ENCODE results near the gene ZMYND8.
"Not testable (repeated sequence)": the region's sequence is repeated elsewhere in the genome, so short reads cannot be mapped to it uniquely, and the experiment has no call there.

ZMYND8 gene

DNA sequence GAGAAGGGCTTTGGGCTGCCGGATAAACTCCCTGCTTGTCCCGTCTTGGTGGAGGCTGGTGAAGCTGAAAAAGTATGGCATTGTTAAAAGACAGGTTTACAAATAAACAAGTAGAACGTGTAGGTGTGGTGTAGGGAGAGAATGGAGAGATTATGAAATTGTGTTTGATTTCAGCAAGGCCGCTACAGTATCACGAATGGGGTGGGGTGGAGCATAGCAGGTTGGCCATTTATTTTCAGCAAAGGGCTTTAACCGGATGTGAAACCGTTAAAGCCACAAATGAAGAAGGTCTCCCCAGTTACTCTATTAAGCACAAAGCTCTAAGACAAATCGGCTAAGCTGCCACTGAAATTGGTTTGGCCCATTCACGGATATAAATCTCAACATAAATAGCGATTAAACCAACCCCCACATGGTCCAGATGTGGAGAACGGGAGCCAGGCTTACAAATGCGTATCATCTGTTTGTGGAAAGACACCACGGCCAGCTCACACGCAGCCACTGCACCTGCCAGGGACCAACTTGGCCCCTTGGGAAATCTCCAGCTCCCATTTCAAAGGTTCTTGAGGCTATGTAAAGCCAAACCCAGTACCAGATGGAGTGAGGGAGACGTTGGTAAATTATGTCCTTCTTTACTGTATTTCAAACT lies 94.0 kb downstream of the ZMYND8 start:
- no peak overlapping the region for H3K4me3 Mint-ChIP-seq
- peak overlapping the region; percentile 8 for H3K27ac Mint-ChIP-seq
- no peaks in the 10 kb centered on the region for H3K9me3 Mint-ChIP-seq
- H3K36me3 Mint-ChIP-seq (ENCODE audit: low read depth): peaks cover 87% of the 10 kb centered on the region
- no peaks in the 10 kb centered on the region for H3K27me3 Mint-ChIP-seq
- peaks cover 43% of the 10 kb centered on the region for H3K4me1 Mint-ChIP-seq (ENCODE audit: low read depth)
- DNase-seq: no peak

DNA sequence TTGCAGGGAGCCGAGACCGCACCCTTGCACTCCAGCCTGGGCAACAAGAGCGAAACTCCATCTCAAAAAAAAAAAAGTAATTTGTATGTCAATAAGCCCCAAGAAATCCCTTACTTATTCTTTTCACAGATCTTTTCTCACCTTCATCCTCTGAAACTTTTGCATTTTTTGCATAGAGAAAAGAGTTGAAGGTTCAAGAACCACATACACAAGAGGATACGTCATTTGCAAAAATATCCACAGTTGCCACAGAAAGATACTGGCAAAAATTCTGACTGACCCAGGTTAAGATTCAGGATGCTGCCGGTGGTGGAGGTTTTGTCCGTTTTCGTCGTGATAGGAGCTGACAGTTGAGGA lies 94.5 kb downstream of the ZMYND8 start:
- no peaks in the 10 kb centered on the region for H3K9me3 Mint-ChIP-seq
- no peaks in the 10 kb centered on the region for H3K27me3 Mint-ChIP-seq
- DNase-seq: no peak
- H3K4me1 Mint-ChIP-seq (ENCODE audit: low read depth): peaks cover 41% of the 10 kb centered on the region
- no peak overlapping the region for H3K4me3 Mint-ChIP-seq
- peaks cover 86% of the 10 kb centered on the region for H3K36me3 Mint-ChIP-seq (ENCODE audit: low read depth)
- peak overlapping the region; percentile 8 for H3K27ac Mint-ChIP-seq

- H3K4me1 Mint-ChIP-seq (ENCODE audit: low read depth): peaks cover 37% of the 10 kb centered on the region
- not testable (repeated sequence) for H3K27me3 Mint-ChIP-seq, H3K4me3 Mint-ChIP-seq, H3K27ac Mint-ChIP-seq, DNase-seq, H3K9me3 Mint-ChIP-seq
- H3K36me3 Mint-ChIP-seq (ENCODE audit: low read depth): peaks cover 87% of the 10 kb centered on the region
Measured at GRCh38 chr20:47261161-47261774, 95.2 kb downstream of the ZMYND8 start.

DNA sequence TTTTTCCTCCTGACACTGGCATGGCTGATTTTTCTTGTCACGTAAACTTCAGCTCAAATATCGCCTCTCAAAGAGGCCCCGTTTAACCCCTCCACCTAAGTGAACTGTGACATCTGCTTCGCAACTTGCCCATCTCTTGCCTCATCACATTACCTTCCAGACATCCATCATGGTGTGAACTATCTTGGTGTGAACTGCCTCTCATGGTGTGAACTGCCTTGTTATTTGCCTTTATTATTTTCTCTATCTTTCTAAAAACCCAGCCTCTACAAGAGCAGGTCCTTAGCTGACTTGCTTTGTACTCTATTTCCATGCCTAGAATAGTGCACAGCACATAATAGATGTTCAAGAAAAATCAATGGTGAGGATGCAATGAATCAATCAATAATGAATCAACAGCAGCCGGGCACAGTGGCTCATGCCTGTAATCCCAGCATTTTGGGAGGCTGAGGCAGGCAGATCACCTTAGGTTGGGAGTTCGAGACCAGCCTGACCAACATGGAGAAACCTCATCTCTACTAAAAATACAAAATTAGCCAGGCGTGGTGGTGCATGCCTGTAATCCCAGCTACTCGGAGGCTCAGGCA lies 95.9 kb downstream of the ZMYND8 start:
- not testable (repeated sequence) for H3K9me3 Mint-ChIP-seq, H3K4me3 Mint-ChIP-seq, DNase-seq, H3K27me3 Mint-ChIP-seq
- H3K4me1 Mint-ChIP-seq (ENCODE audit: low read depth): peaks cover 35% of the 10 kb centered on the region
- H3K27ac Mint-ChIP-seq: peak overlapping the region; percentile 79
- peaks cover 82% of the 10 kb centered on the region for H3K36me3 Mint-ChIP-seq (ENCODE audit: low read depth)

GRCh38 chr20:47258745-47259695 lies 97.5 kb downstream of the ZMYND8 start:
- no peak overlapping the region for H3K4me3 Mint-ChIP-seq
- peaks cover 35% of the 10 kb centered on the region for H3K4me1 Mint-ChIP-seq (ENCODE audit: low read depth)
- H3K27ac Mint-ChIP-seq: peak overlapping the region; percentile 90
- DNase-seq: no peak
- H3K27me3 Mint-ChIP-seq: no peaks in the 10 kb centered on the region
- H3K9me3 Mint-ChIP-seq: no peaks in the 10 kb centered on the region
- peaks cover 85% of the 10 kb centered on the region for H3K36me3 Mint-ChIP-seq (ENCODE audit: low read depth)

DNA sequence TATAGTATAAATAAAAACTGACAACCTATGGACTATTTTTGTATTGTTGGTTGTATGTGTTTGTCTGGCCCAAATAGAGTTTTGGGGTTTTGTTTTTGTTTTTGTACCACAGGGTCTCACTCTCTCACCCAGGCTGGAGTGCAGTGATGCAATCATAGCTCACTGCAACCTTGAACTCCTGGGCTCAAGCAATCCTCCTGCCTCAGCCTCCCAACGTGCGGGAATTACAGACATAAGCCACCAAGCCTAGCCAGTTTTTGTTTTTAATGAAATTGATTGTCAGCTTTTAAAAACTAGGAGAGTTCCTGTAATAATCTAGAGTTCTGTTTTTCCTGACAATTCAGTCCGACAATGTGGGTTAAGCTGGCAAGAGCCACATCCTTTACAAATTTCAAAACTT lies 98.7 kb downstream of the ZMYND8 start:
- peaks cover 85% of the 10 kb centered on the region for H3K36me3 Mint-ChIP-seq (ENCODE audit: low read depth)
- DNase-seq: no peak
- H3K27ac Mint-ChIP-seq: peak overlapping the region; percentile 90
- no peaks in the 10 kb centered on the region for H3K27me3 Mint-ChIP-seq
- H3K4me1 Mint-ChIP-seq (ENCODE audit: low read depth): peaks cover 35% of the 10 kb centered on the region
- no peak overlapping the region for H3K4me3 Mint-ChIP-seq
- no peaks in the 10 kb centered on the region for H3K9me3 Mint-ChIP-seq

- H3K4me3 Mint-ChIP-seq: no peak overlapping the region
- peaks cover 35% of the 10 kb centered on the region for H3K4me1 Mint-ChIP-seq (ENCODE audit: low read depth)
- peak overlapping the region; percentile 53 for H3K27ac Mint-ChIP-seq
- no peak for DNase-seq
- H3K9me3 Mint-ChIP-seq: no peaks in the 10 kb centered on the region
- H3K36me3 Mint-ChIP-seq (ENCODE audit: low read depth): peaks cover 84% of the 10 kb centered on the region
- H3K27me3 Mint-ChIP-seq: no peaks in the 10 kb centered on the region
Measured at GRCh38 chr20:47257256-47257655, 99.2 kb downstream of the ZMYND8 start.

- Mint-ChIP-seq H3K4me1 (ENCODE audit: low read depth) (peaks cover 33% of the 10 kb centered on the region), H3K36me3 (ENCODE audit: low read depth) (peaks cover 81% of the 10 kb centered on the region), H3K27ac (peak overlapping the region; percentile 53), H3K27me3 (no peaks in the 10 kb centered on the region), H3K4me3 (no peak overlapping the region), H3K9me3 (no peaks in the 10 kb centered on the region)
- no peak for DNase-seq
Measured at GRCh38 chr20:47256668-47257236, 99.7 kb downstream of the ZMYND8 start.

- Mint-ChIP-seq H3K36me3 (ENCODE audit: low read depth) (peaks cover 75% of the 10 kb centered on the region), H3K27ac (peak overlapping the region; percentile 54)
Measured at GRCh38 chr20:47253872-47254271, 102.6 kb downstream of the ZMYND8 start.

DNA sequence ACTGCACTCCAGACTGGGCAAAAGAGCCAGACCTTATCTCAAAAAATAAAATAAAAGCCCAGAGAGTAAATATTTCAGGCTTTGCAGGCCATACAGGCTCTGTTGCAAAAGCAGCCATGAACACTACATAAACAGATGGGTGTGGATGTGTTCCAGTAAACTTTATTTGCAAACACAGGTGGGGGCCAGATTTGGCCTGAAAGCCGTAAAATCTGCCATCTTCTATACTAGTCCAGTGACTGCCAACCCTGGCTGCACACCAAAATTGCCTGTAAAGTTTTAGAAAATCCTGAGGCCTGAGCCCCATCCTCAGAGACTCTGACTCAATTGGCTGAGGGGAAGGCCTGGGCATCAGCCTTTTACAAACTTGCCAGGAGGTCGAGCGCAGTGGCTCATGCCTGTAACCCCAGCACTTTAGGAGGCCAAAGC lies 103.6 kb downstream of the ZMYND8 start:
- no peaks in the 10 kb centered on the region for H3K9me3 Mint-ChIP-seq
- DNase-seq: no peak
- no peaks in the 10 kb centered on the region for H3K27me3 Mint-ChIP-seq
- H3K36me3 Mint-ChIP-seq (ENCODE audit: low read depth): peaks cover 75% of the 10 kb centered on the region
- no peak overlapping the region for H3K27ac Mint-ChIP-seq
- peaks cover 6% of the 10 kb centered on the region for H3K4me1 Mint-ChIP-seq (ENCODE audit: low read depth)
- H3K4me3 Mint-ChIP-seq: no peak overlapping the region

More at GRCh38 chr20:47253872-47254271, 102.6 kb downstream of the ZMYND8 start:
- no peaks in the 10 kb centered on the region for H3K9me3 Mint-ChIP-seq
- peaks cover 16% of the 10 kb centered on the region for H3K4me1 Mint-ChIP-seq (ENCODE audit: low read depth)
- H3K27me3 Mint-ChIP-seq: no peaks in the 10 kb centered on the region
- DNase-seq: no peak
- H3K4me3 Mint-ChIP-seq: no peak overlapping the region

DNA sequence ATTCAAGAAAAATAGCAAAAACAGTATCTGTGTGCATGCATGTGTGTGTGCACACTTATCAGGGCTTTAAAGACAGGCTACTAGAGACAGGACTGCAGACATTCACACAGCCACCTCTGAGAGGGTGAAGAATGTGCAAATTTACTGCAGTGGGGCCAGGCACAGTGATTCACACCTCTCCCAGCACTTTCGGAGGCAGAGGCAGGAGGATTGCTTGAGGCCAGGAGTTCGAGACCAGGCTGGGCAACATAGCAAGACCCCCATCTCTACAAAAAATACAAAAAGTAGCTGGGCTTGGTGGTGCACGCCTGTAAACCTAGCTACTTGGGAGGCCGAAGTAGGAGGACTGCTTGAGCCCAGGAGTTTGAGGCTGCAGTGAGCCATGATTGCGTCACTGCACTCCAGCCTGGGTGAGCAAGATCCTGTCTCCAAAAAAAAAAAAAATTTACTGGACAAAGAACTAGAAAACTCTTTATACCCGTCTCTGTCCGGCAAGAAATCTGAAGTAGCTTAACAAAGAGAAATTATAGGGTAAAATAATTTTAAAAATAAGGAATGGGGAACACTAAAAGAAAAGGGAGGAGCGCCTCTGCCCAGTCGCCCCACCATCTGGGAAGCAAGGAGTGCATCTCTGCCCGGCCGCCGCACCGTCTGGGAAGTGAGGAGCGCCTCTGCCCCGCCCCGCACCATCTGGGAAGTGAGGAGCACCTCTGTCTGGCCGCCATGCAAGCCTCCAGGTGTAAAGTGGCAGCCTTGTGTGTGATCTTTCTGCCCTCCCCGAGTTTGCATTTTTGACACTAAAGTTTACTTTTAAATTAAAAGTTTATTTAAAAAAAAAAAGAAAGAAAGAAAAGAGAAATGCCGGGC lies 105.1 kb downstream of the ZMYND8 start:
- peaks cover 77% of the 10 kb centered on the region for H3K36me3 Mint-ChIP-seq (ENCODE audit: low read depth)
- H3K27ac Mint-ChIP-seq: no peak overlapping the region
- no peak overlapping the region for H3K4me3 Mint-ChIP-seq
- H3K27me3 Mint-ChIP-seq: no peaks in the 10 kb centered on the region
- H3K4me1 Mint-ChIP-seq (ENCODE audit: low read depth): peaks cover 2% of the 10 kb centered on the region
- H3K9me3 Mint-ChIP-seq: no peaks in the 10 kb centered on the region
- no peak for DNase-seq

GRCh38 chr20:47250360-47250759 lies 106.1 kb downstream of the ZMYND8 start:
- peak overlapping the region; percentile 50 for H3K27ac Mint-ChIP-seq
- H3K36me3 Mint-ChIP-seq (ENCODE audit: low read depth): peaks cover 86% of the 10 kb centered on the region
- no peak for DNase-seq
- H3K4me1 Mint-ChIP-seq (ENCODE audit: low read depth): peaks cover 2% of the 10 kb centered on the region
- H3K4me3 Mint-ChIP-seq: no peak overlapping the region
- no peaks in the 10 kb centered on the region for H3K27me3 Mint-ChIP-seq
- no peaks in the 10 kb centered on the region for H3K9me3 Mint-ChIP-seq

DNA sequence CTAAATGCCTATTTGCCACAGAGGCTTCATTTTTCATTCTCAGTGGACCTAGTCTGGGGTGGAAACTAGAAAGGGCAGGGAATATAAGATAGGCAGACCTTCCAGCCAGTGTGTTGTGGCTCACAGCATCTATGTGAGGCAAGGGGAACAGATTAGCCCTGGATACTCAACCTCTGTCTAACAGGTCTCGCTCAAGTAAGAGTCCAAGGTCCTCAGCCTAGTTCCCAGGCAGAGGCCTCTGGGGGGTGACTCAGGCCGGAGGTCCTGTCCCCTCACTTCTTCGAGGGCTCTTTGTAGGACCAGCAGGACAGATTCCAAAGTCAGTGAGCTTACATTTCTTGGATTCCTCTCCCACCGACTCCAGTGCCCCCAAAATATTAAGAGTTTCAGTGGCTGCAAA lies 106.6 kb downstream of the ZMYND8 start:
- peaks cover 88% of the 10 kb centered on the region for H3K36me3 Mint-ChIP-seq (ENCODE audit: low read depth)
- H3K27ac Mint-ChIP-seq: peak overlapping the region; percentile 69

More for the DNA sequence above, 106.6 kb downstream of the ZMYND8 start:
- no peak for DNase-seq
- Mint-ChIP-seq H3K4me3 (no peak overlapping the region), H3K27me3 (no peaks in the 10 kb centered on the region), H3K9me3 (no peaks in the 10 kb centered on the region), H3K4me1 (ENCODE audit: low read depth) (peaks cover 2% of the 10 kb centered on the region)

Measured in activated T-cell treated with anti-CD3 and anti-CD28 coated beads, Interleukin-2, amount 50 U/mL, for 24 hours (primary cell).